Left forelimb (tissue), 1 donor: ENCODE data around the gene ST3GAL4.

Experiments
- DNase-seq: peaks from one replicate; pipeline ENCODE4 v3.0.0-alpha.2; 2018; ENCODE audit warnings: low spot score

The ST3GAL4 gene

GRCh38 chr11:126444072-126444471 is 88.6 kb downstream of the ST3GAL4 start:
- DNase-seq, result no peak

- DNase-seq, result no peak
Measured at GRCh38 chr11:126446581-126446980, 91.1 kb downstream of the ST3GAL4 start.

- no peak for DNase-seq
Measured at GRCh38 chr11:126450198-126450597, 94.7 kb downstream of the ST3GAL4 start.

- no peak for DNase-seq
Measured at GRCh38 chr11:126450806-126451205, 95.3 kb downstream of the ST3GAL4 start.

GRCh38 chr11:126451211-126451802 is 95.8 kb downstream of the ST3GAL4 start:
- DNase-seq, result no peak

- DNase-seq, result peak; percentile 77
Measured at GRCh38 chr11:126452241-126453101, 97.0 kb downstream of the ST3GAL4 start.

GRCh38 chr11:126456089-126456488 is 100.6 kb downstream of the ST3GAL4 start:
- DNase-seq, result no peak

GRCh38 chr11:126456783-126457542 is 101.5 kb downstream of the ST3GAL4 start:
- DNase-seq, result no peak

GRCh38 chr11:126457817-126458216 is 102.3 kb downstream of the ST3GAL4 start:
- no peak for DNase-seq

- DNase-seq, result no peak
Measured at GRCh38 chr11:126459691-126460281, 104.3 kb downstream of the ST3GAL4 start.

- no peak for DNase-seq
Measured at GRCh38 chr11:126460417-126461095, 105.1 kb downstream of the ST3GAL4 start.

- DNase-seq, result no peak
Measured at GRCh38 chr11:126461096-126461440, 105.6 kb downstream of the ST3GAL4 start.

- DNase-seq, result no peak
Measured at GRCh38 chr11:126461996-126462395, 106.5 kb downstream of the ST3GAL4 start.

GRCh38 chr11:126462422-126462821 is 106.9 kb downstream of the ST3GAL4 start:
- DNase-seq, result no peak
